Keratinocyte (primary cell): ENCODE measurements around the gene DTL. TPM values are rescaled to one million over a fixed set of nuclear protein-coding genes. Genes with fewer than 3 reads are reported as not detected.

Source experiments
- DNase-seq: peaks from one replicate; pipeline ENCODE4 v3.0.0-alpha.2; 2011; ENCODE audit warnings: low read depth, missing footprints, low spot score
- FAIRE-seq: peaks from 2 replicates; lab custom pipeline; 2011; peaks lifted over from hg19 to GRCh38; lab: Jason Lieb, UNC
- H2AFZ ChIP-seq: 2 replicates; pipeline ENCODE4 v1.6.0; 2012; ENCODE audit warnings: low read length, control low read depth, inconsistent platforms; ENCODE audit not compliant: control insufficient read depth
- H3K27ac ChIP-seq: 2 replicates; pipeline ENCODE4 v1.5.1; 2011; ENCODE audit warnings: low read length; ENCODE audit not compliant: control insufficient read depth, insufficient read depth
- H3K27me3 ChIP-seq: 3 replicates; pipeline ENCODE4 v1.6.0; 2011; ENCODE audit warnings: low read length; ENCODE audit not compliant: control insufficient read depth, insufficient read depth; ENCODE audit errors: extremely low read depth
- H3K36me3 ChIP-seq, 2 experiments: 2 replicates in 1 of 2; 3 replicates in 1 of 2; pipeline ENCODE4 v1.5.1; 2011; ENCODE audit warnings: low read length in 2 of 2, mild to moderate bottlenecking in 1 of 2; ENCODE audit not compliant: control insufficient read depth in 2 of 2, insufficient read depth in 2 of 2; ENCODE audit errors: extremely low read depth in 1 of 2
- H3K4me1 ChIP-seq: 3 replicates; pipeline ENCODE4 v1.5.1; 2011; ENCODE audit warnings: low read length; ENCODE audit not compliant: control insufficient read depth, insufficient read depth; ENCODE audit errors: extremely low read depth
- H3K4me2 ChIP-seq: 3 replicates; pipeline ENCODE4 v1.6.0; 2011; ENCODE audit warnings: low read depth, low read length; ENCODE audit not compliant: control insufficient read depth, insufficient read depth; ENCODE audit errors: extremely low read depth
- H3K4me3 ChIP-seq, 3 experiments: fragments of 200-600 bp in 1 of 3; sonication (generic) in 1 of 3; 2 replicates in 2 of 3; 3 replicates in 1 of 3; pipeline ENCODE4 v1.5.1; 2011 to 2016; ENCODE audit warnings: low read length in 3 of 3, mild to moderate bottlenecking in 3 of 3, control low read depth in 2 of 3, inconsistent platforms in 1 of 3, low read depth in 1 of 3, mixed read lengths in 1 of 3, mixed run types in 1 of 3, moderate library complexity in 1 of 3; ENCODE audit not compliant: control insufficient read depth in 2 of 3, insufficient read depth in 2 of 3; ENCODE audit errors: extremely low read depth in 1 of 3
- H3K79me2 ChIP-seq: 2 replicates; pipeline ENCODE4 v1.6.0; 2012; ENCODE audit warnings: low read length; ENCODE audit not compliant: control insufficient read depth, insufficient read depth
- H3K9ac ChIP-seq: 3 replicates; pipeline ENCODE4 v1.6.0; 2011; ENCODE audit warnings: low read length; ENCODE audit not compliant: control insufficient read depth, insufficient read depth; ENCODE audit errors: extremely low read depth
- H3K9me1 ChIP-seq: 3 replicates; pipeline ENCODE4 v1.6.0; 2011; ENCODE audit warnings: low read length; ENCODE audit not compliant: control insufficient read depth, insufficient read depth; ENCODE audit errors: extremely low read depth
- H3K9me3 ChIP-seq: 2 replicates; pipeline ENCODE4 v1.5.1; 2012; ENCODE audit warnings: low read depth, low read length; ENCODE audit not compliant: control insufficient read depth
- H4K20me1 ChIP-seq: 3 replicates; pipeline ENCODE4 v1.6.0; 2011; ENCODE audit warnings: low read length; ENCODE audit not compliant: control insufficient read depth, insufficient read depth; ENCODE audit errors: extremely low read depth
- EZH2 ChIP-seq: IDR thresholded peaks from one replicate; pipeline ENCODE4 v1.6.1; 2012; ENCODE audit warnings: inconsistent platforms, mild to moderate bottlenecking, low read length, moderate library complexity
- dilution Hi-C: fragments of 300-500 bp; cut with MboI; formaldehyde crosslinking; loops from one replicate; pipeline ENCODE4 v1.7.0; 2020; ENCODE audit warnings: low sequenced_read_pairs; ENCODE audit not compliant: extremely low pct_ligation_motif_present
- polyA plus RNA-seq, 5 experiments: library from polyadenylated mRNA; depleted of rRNA in 3 of 5; stranded (reverse) in 3 of 5; stranded (forward) in 1 of 5; unstranded in 1 of 5; fragments of >200 nt; gene quantifications; 1 replicate in 1 of 5; 2 replicates in 3 of 5; 3 replicates in 1 of 5; pipeline versions ENCODE4 v1.2.1 to v1.2.3, GENCODE V29; 2011 to 2012; ENCODE audit warnings: missing spikeins in 2 of 5, low read depth in 1 of 5, low replicate concordance in 1 of 5
- TF ChIP-seq, protein P1 (sequence below), 3 experiments: IDR thresholded peaks in 1 of 3; conservative IDR thresholded peaks in 1 of 3; optimal IDR thresholded peaks in 1 of 3; 2 replicates in 2 of 3; 3 replicates in 1 of 3; pipeline versions ENCODE3 to v1.5.1; 2011; ENCODE audit warnings: low read length in 3 of 3, mild to moderate bottlenecking in 3 of 3, moderate library complexity in 2 of 3, control low read depth in 1 of 3, inconsistent platforms in 1 of 3; ENCODE audit not compliant: insufficient read depth in 2 of 3; ENCODE audit errors: extremely low read depth in 1 of 3

The DTL gene
- polyA plus RNA-seq, 1 donor (not counting 4 experiments of a cell fraction or from before 2014, with no cell fraction given) = 9.3 TPM

DNA sequence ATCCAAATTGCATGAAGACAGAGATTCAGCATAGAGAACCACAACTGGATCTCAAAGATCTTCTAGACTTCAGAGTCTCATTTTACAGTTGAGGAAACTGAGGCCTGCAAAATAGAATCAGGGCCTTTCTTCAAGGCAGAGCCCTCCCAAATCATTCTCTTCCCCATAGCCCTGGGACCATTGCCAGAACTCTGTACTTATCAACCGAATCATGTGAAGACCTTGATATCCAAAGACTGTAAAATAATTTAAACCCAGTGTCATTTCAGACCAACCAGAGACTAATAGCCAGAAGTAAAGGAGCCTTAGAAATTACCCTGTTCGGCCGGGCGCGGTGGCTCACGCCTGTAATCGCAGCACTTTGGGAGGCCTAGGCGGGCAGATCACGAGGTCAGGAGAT, 90.1 kb downstream of the DTL start:
- Histone ChIP-seq H3K4me2 (no peak overlapping the region), H2AFZ (no peak overlapping the region), H3K27ac (no peak overlapping the region), H3K36me3 (no peaks in the 10 kb centered on the region), H3K79me2 (no peaks in the 10 kb centered on the region), H3K27me3 (no peaks in the 10 kb centered on the region), H3K4me3 (no peak overlapping the region), H3K9ac (no peak overlapping the region), H4K20me1 (no peaks in the 10 kb centered on the region), H3K9me1 (no peaks in the 10 kb centered on the region), H3K9me3 (no peaks in the 10 kb centered on the region), H3K4me1 (peaks cover 9% of the 10 kb centered on the region)
- TF ChIP-seq EZH2 = no peak
- TF ChIP-seq, protein P1, sequence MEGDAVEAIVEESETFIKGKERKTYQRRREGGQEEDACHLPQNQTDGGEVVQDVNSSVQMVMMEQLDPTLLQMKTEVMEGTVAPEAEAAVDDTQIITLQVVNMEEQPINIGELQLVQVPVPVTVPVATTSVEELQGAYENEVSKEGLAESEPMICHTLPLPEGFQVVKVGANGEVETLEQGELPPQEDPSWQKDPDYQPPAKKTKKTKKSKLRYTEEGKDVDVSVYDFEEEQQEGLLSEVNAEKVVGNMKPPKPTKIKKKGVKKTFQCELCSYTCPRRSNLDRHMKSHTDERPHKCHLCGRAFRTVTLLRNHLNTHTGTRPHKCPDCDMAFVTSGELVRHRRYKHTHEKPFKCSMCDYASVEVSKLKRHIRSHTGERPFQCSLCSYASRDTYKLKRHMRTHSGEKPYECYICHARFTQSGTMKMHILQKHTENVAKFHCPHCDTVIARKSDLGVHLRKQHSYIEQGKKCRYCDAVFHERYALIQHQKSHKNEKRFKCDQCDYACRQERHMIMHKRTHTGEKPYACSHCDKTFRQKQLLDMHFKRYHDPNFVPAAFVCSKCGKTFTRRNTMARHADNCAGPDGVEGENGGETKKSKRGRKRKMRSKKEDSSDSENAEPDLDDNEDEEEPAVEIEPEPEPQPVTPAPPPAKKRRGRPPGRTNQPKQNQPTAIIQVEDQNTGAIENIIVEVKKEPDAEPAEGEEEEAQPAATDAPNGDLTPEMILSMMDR (optimal IDR thresholded peaks at IDR 0.05 in 1 of 3, IDR thresholded peaks at IDR 0.05 in 1 of 3, conservative IDR thresholded peaks at IDR 0.05 in 1 of 3; ENCODE audit: extremely low read depth in 1 of 3, insufficient read depth in 2 of 3, low read length in 3 of 3) = no peak
- DNase-seq = no peak
- dilution Hi-C loops = no loop called here
- FAIRE-seq = no peak

DNA sequence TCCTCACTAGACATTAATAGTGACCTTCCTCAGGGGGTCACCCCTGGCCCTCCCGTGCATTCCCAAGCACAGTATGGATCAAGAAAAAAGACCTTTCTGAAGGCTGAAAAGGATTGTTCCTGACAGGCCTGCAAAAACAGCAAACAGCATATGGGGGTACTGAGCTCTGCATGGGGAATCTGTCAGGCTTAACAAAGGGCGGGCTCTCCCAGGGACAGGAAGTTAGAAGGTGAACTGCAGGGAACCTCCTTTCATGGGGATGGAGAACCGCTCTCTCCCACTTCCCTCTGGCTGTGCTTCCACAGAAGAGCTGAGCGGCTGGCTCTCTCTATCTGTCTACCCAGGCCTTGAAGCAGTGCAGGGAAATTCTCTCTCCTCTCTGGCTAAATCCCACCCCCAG, 91.7 kb downstream of the DTL start:
- H3K79me2 ChIP-seq = no peaks in the 10 kb centered on the region
- no peaks in the 10 kb centered on the region for H3K9me3 ChIP-seq
- TF ChIP-seq EZH2 = no peak
- TF ChIP-seq, protein P1 (optimal IDR thresholded peaks at IDR 0.05 in 1 of 3, IDR thresholded peaks at IDR 0.05 in 1 of 3, conservative IDR thresholded peaks at IDR 0.05 in 1 of 3; ENCODE audit: extremely low read depth in 1 of 3, insufficient read depth in 2 of 3, low read length in 3 of 3) = no peak
- no peaks in the 10 kb centered on the region for H3K27me3 ChIP-seq
- H2AFZ ChIP-seq = no peak overlapping the region
- FAIRE-seq (no peak), DNase-seq (no peak)
- H3K27ac ChIP-seq = no peak overlapping the region
- H3K9me1 ChIP-seq = no peaks in the 10 kb centered on the region
- H3K4me1 ChIP-seq = peaks cover 9% of the 10 kb centered on the region
- dilution Hi-C loops = no loop called here
- H3K36me3 ChIP-seq = no peaks in the 10 kb centered on the region
- no peak overlapping the region for H3K9ac ChIP-seq
- H3K4me2 ChIP-seq = no peak overlapping the region
- no peak overlapping the region for H3K4me3 ChIP-seq
- H4K20me1 ChIP-seq = no peaks in the 10 kb centered on the region
